Keratinocyte (primary cell): ENCODE data around the gene EML2. TPM values are rescaled to one million over a fixed set of nuclear protein-coding genes. Genes with fewer than 3 reads are reported as not detected.

Experiments used
- DNase-seq: peaks from one replicate; pipeline ENCODE4 v3.0.0-alpha.2; 2011; ENCODE audit warnings: low read depth, missing footprints, low spot score
- FAIRE-seq: peaks from 2 replicates; lab custom pipeline; 2011; peaks lifted over from hg19 to GRCh38; lab: Jason Lieb, UNC
- H2AFZ ChIP-seq: 2 replicates; pipeline ENCODE4 v1.6.0; 2012; ENCODE audit warnings: low read length, control low read depth, inconsistent platforms; ENCODE audit not compliant: control insufficient read depth
- H3K27ac ChIP-seq: 2 replicates; pipeline ENCODE4 v1.5.1; 2011; ENCODE audit warnings: low read length; ENCODE audit not compliant: control insufficient read depth, insufficient read depth
- H3K27me3 ChIP-seq: 3 replicates; pipeline ENCODE4 v1.6.0; 2011; ENCODE audit warnings: low read length; ENCODE audit not compliant: control insufficient read depth, insufficient read depth; ENCODE audit errors: extremely low read depth
- H3K36me3 ChIP-seq, 2 experiments: 2 replicates in 1 of 2; 3 replicates in 1 of 2; pipeline ENCODE4 v1.5.1; 2011; ENCODE audit warnings: low read length in 2 of 2, mild to moderate bottlenecking in 1 of 2; ENCODE audit not compliant: control insufficient read depth in 2 of 2, insufficient read depth in 2 of 2; ENCODE audit errors: extremely low read depth in 1 of 2
- H3K4me1 ChIP-seq: 3 replicates; pipeline ENCODE4 v1.5.1; 2011; ENCODE audit warnings: low read length; ENCODE audit not compliant: control insufficient read depth, insufficient read depth; ENCODE audit errors: extremely low read depth
- H3K4me2 ChIP-seq: 3 replicates; pipeline ENCODE4 v1.6.0; 2011; ENCODE audit warnings: low read depth, low read length; ENCODE audit not compliant: control insufficient read depth, insufficient read depth; ENCODE audit errors: extremely low read depth
- H3K4me3 ChIP-seq, 3 experiments: fragments of 200-600 bp in 1 of 3; sonication (generic) in 1 of 3; 2 replicates in 2 of 3; 3 replicates in 1 of 3; pipeline ENCODE4 v1.5.1; 2011 to 2016; ENCODE audit warnings: low read length in 3 of 3, mild to moderate bottlenecking in 3 of 3, control low read depth in 2 of 3, inconsistent platforms in 1 of 3, low read depth in 1 of 3, mixed read lengths in 1 of 3, mixed run types in 1 of 3, moderate library complexity in 1 of 3; ENCODE audit not compliant: control insufficient read depth in 2 of 3, insufficient read depth in 2 of 3; ENCODE audit errors: extremely low read depth in 1 of 3
- H3K79me2 ChIP-seq: 2 replicates; pipeline ENCODE4 v1.6.0; 2012; ENCODE audit warnings: low read length; ENCODE audit not compliant: control insufficient read depth, insufficient read depth
- H3K9ac ChIP-seq: 3 replicates; pipeline ENCODE4 v1.6.0; 2011; ENCODE audit warnings: low read length; ENCODE audit not compliant: control insufficient read depth, insufficient read depth; ENCODE audit errors: extremely low read depth
- H3K9me1 ChIP-seq: 3 replicates; pipeline ENCODE4 v1.6.0; 2011; ENCODE audit warnings: low read length; ENCODE audit not compliant: control insufficient read depth, insufficient read depth; ENCODE audit errors: extremely low read depth
- H3K9me3 ChIP-seq: 2 replicates; pipeline ENCODE4 v1.5.1; 2012; ENCODE audit warnings: low read depth, low read length; ENCODE audit not compliant: control insufficient read depth
- H4K20me1 ChIP-seq: 3 replicates; pipeline ENCODE4 v1.6.0; 2011; ENCODE audit warnings: low read length; ENCODE audit not compliant: control insufficient read depth, insufficient read depth; ENCODE audit errors: extremely low read depth
- EZH2 ChIP-seq: IDR thresholded peaks from one replicate; pipeline ENCODE4 v1.6.1; 2012; ENCODE audit warnings: inconsistent platforms, mild to moderate bottlenecking, low read length, moderate library complexity
- dilution Hi-C: fragments of 300-500 bp; cut with MboI; formaldehyde crosslinking; loops from one replicate; pipeline ENCODE4 v1.7.0; 2020; ENCODE audit warnings: low sequenced_read_pairs; ENCODE audit not compliant: extremely low pct_ligation_motif_present
- polyA plus RNA-seq, 5 experiments: library from polyadenylated mRNA; depleted of rRNA in 3 of 5; stranded (reverse) in 3 of 5; stranded (forward) in 1 of 5; unstranded in 1 of 5; fragments of >200 nt; gene quantifications; 1 replicate in 1 of 5; 2 replicates in 3 of 5; 3 replicates in 1 of 5; pipeline versions ENCODE4 v1.2.1 to v1.2.3, GENCODE V29; 2011 to 2012; ENCODE audit warnings: missing spikeins in 2 of 5, low read depth in 1 of 5, low replicate concordance in 1 of 5
- TF ChIP-seq, protein P1 (sequence below), 3 experiments: IDR thresholded peaks in 1 of 3; conservative IDR thresholded peaks in 1 of 3; optimal IDR thresholded peaks in 1 of 3; 2 replicates in 2 of 3; 3 replicates in 1 of 3; pipeline versions ENCODE3 to v1.5.1; 2011; ENCODE audit warnings: low read length in 3 of 3, mild to moderate bottlenecking in 3 of 3, moderate library complexity in 2 of 3, control low read depth in 1 of 3, inconsistent platforms in 1 of 3; ENCODE audit not compliant: insufficient read depth in 2 of 3; ENCODE audit errors: extremely low read depth in 1 of 3

The EML2 gene
- polyA plus RNA-seq, 1 donor (not counting 4 experiments of a cell fraction or from before 2014, with no cell fraction given) = 43.4 TPM

DNA sequence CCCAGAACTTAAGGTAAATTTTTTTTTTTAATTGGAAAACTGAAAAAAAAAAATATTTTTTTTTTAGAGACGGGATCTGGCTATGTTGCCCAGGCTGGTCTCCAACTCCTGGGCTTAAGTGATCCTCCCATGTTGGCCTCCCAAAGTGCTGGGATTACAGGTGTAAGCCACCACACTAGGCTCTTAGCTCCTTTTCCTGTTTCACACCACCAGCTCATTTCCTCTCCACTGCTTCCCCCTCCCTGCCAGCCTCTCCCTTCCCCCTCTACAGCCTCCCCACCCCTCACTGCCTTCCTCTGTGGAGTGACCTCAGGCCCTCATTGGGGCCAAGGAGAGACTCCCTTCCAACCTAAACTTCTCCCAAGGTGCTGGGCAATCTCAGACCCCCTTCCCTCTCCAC is 24.6 kb upstream of the EML2 start:
- H4K20me1 ChIP-seq = no peaks in the 10 kb centered on the region
- dilution Hi-C loops = no loop called here
- H2AFZ ChIP-seq = no peak overlapping the region
- no peak for TF ChIP-seq EZH2
- TF ChIP-seq, protein P1, sequence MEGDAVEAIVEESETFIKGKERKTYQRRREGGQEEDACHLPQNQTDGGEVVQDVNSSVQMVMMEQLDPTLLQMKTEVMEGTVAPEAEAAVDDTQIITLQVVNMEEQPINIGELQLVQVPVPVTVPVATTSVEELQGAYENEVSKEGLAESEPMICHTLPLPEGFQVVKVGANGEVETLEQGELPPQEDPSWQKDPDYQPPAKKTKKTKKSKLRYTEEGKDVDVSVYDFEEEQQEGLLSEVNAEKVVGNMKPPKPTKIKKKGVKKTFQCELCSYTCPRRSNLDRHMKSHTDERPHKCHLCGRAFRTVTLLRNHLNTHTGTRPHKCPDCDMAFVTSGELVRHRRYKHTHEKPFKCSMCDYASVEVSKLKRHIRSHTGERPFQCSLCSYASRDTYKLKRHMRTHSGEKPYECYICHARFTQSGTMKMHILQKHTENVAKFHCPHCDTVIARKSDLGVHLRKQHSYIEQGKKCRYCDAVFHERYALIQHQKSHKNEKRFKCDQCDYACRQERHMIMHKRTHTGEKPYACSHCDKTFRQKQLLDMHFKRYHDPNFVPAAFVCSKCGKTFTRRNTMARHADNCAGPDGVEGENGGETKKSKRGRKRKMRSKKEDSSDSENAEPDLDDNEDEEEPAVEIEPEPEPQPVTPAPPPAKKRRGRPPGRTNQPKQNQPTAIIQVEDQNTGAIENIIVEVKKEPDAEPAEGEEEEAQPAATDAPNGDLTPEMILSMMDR (optimal IDR thresholded peaks at IDR 0.05 in 1 of 3, IDR thresholded peaks at IDR 0.05 in 1 of 3, conservative IDR thresholded peaks at IDR 0.05 in 1 of 3; ENCODE audit: extremely low read depth in 1 of 3, insufficient read depth in 2 of 3, low read length in 3 of 3) = no peak
- no peaks in the 10 kb centered on the region for H3K9me3 ChIP-seq
- FAIRE-seq = no peak
- H3K4me1 ChIP-seq = peaks cover 8% of the 10 kb centered on the region
- no peak overlapping the region for H3K4me2 ChIP-seq
- no peaks in the 10 kb centered on the region for H3K36me3 ChIP-seq
- H3K9me1 ChIP-seq = no peaks in the 10 kb centered on the region
- no peak overlapping the region for H3K4me3 ChIP-seq
- DNase-seq = no peak
- H3K27me3 ChIP-seq = peaks cover 5% of the 10 kb centered on the region
- no peak overlapping the region for H3K27ac ChIP-seq
- no peak overlapping the region for H3K9ac ChIP-seq
- no peaks in the 10 kb centered on the region for H3K79me2 ChIP-seq

DNA sequence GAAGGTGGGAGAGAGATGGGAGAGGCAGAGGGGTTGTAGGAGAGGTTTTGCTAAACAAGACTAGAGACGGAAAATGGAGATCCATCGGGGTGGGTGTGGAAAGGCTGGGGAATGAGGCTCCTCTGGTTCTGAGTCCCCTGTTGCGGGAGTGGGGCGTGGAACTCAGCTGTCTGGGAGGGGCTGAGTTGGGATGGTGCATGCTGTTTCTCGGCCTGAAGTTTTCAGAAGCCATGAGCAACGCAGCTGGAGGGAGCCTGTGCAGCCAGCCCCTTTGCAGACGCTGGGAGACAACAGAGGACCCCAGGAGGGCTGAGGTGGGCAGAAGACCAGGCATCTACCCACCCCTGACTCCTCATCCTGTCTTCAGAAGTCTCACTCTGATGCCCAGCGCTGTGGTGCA is 21.4 kb upstream of the EML2 start:
- dilution Hi-C loops = no loop called here
- TF ChIP-seq, protein P1 (optimal IDR thresholded peaks at IDR 0.05 in 1 of 3, IDR thresholded peaks at IDR 0.05 in 1 of 3, conservative IDR thresholded peaks at IDR 0.05 in 1 of 3; ENCODE audit: extremely low read depth in 1 of 3, insufficient read depth in 2 of 3, low read length in 3 of 3) = no peak
- TF ChIP-seq EZH2 = no peak
- no peak overlapping the region for H3K4me3 ChIP-seq
- H3K9me1 ChIP-seq = no peaks in the 10 kb centered on the region
- H3K36me3 ChIP-seq = no peaks in the 10 kb centered on the region
- no peaks in the 10 kb centered on the region for H3K9me3 ChIP-seq
- no peak overlapping the region for H3K27ac ChIP-seq
- H4K20me1 ChIP-seq = no peaks in the 10 kb centered on the region
- H3K9ac ChIP-seq = no peak overlapping the region
- H3K4me1 ChIP-seq = no peaks in the 10 kb centered on the region
- H3K79me2 ChIP-seq = no peaks in the 10 kb centered on the region
- FAIRE-seq (no peak), DNase-seq (no peak)
- H2AFZ ChIP-seq = no peak overlapping the region
- H3K4me2 ChIP-seq = no peak overlapping the region
- peaks cover 9% of the 10 kb centered on the region for H3K27me3 ChIP-seq
